Activated CD4-positive, CD25-positive, alpha-beta regulatory T cell treated with anti-CD3 and anti-CD28 coated beads, Interleukin-2, amount 50 U/mL, for 72 hours (primary cell): ENCODE measurements around the gene SYNE1.
"Not testable (repeated sequence)": the region's sequence is repeated elsewhere in the genome, so short reads cannot be mapped to it uniquely, and the experiment has no call there.

Source experiments
- DNase-seq: peaks from one replicate; pipeline ENCODE4 v3.0.0; 2021

The SYNE1 gene

GRCh38 chr6:152625213-152625612, 11.9 kb downstream of the SYNE1 start:
- no peak for DNase-seq

GRCh38 chr6:152614776-152615175, 22.4 kb downstream of the SYNE1 start:
- DNase-seq, result not testable (repeated sequence)

- DNase-seq, result no peak
Measured at GRCh38 chr6:152609125-152609670, 28.0 kb downstream of the SYNE1 start.

GRCh38 chr6:152605941-152606340, 31.2 kb downstream of the SYNE1 start:
- no peak for DNase-seq

- no peak for DNase-seq
Measured at GRCh38 chr6:152605342-152605741, 31.8 kb downstream of the SYNE1 start.

GRCh38 chr6:152603911-152604310, 33.3 kb downstream of the SYNE1 start:
- DNase-seq, result no peak

- DNase-seq, result no peak
Measured at GRCh38 chr6:152600022-152600421, 37.1 kb downstream of the SYNE1 start.

GRCh38 chr6:152598901-152599537, 38.1 kb downstream of the SYNE1 start:
- no peak for DNase-seq

- no peak for DNase-seq
Measured at GRCh38 chr6:152598421-152598820, 38.7 kb downstream of the SYNE1 start.

GRCh38 chr6:152596726-152597125, 40.4 kb downstream of the SYNE1 start:
- no peak for DNase-seq

GRCh38 chr6:152595499-152595898, 41.7 kb downstream of the SYNE1 start:
- DNase-seq, result no peak

GRCh38 chr6:152594701-152595100, 42.5 kb downstream of the SYNE1 start:
- DNase-seq, result no peak

- DNase-seq, result no peak
Measured at GRCh38 chr6:152588456-152588855, 48.7 kb downstream of the SYNE1 start.

GRCh38 chr6:152587473-152587872, 49.7 kb downstream of the SYNE1 start:
- no peak for DNase-seq

GRCh38 chr6:152585236-152585635, 51.9 kb downstream of the SYNE1 start:
- DNase-seq, result no peak

GRCh38 chr6:152583888-152584287, 53.3 kb downstream of the SYNE1 start:
- no peak for DNase-seq

GRCh38 chr6:152576525-152576924, 60.6 kb downstream of the SYNE1 start:
- no peak for DNase-seq

- no peak for DNase-seq
Measured at GRCh38 chr6:152575621-152576150, 61.5 kb downstream of the SYNE1 start.

GRCh38 chr6:152575161-152575560, 62.0 kb downstream of the SYNE1 start:
- no peak for DNase-seq

GRCh38 chr6:152573762-152574161, 63.4 kb downstream of the SYNE1 start:
- no peak for DNase-seq

- no peak for DNase-seq
Measured at GRCh38 chr6:152572338-152573088, 64.6 kb downstream of the SYNE1 start.

- DNase-seq, result no peak
Measured at GRCh38 chr6:152571943-152572337, 65.2 kb downstream of the SYNE1 start.

- DNase-seq, result no peak
Measured at GRCh38 chr6:152571089-152571488, 66.1 kb downstream of the SYNE1 start.
